Measurements from ENCODE around the gene IMMP2L.

IMMP2L gene

GRCh38 chr7:111029141-111029572 lies 533.1 kb downstream of the IMMP2L start:
- DNase-seq (ENCODE audit: low spot score), result no peak

DNA sequence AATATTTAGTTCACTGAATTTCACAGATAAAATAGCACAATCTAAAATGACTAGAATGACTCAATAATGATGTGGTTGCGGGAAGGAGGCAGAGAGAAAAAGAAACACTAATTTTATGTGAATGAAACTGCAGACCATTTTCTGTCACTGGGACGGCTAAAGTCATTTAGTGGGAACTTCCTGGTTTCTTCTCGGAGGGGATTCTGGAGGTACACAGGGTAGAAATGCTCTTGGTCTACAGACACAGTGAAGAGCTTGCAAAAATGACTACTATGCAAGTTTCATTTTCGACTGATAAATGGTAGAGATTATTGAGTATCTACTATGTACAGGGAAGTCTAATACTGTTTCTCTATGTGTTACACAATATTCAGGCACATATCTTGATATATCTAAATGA lies 534.9 kb downstream of the IMMP2L start:
- no peak for DNase-seq (ENCODE audit: low spot score)

GRCh38 chr7:111026806-111027205 lies 535.5 kb downstream of the IMMP2L start:
- DNase-seq (ENCODE audit: low spot score), result no peak

DNA sequence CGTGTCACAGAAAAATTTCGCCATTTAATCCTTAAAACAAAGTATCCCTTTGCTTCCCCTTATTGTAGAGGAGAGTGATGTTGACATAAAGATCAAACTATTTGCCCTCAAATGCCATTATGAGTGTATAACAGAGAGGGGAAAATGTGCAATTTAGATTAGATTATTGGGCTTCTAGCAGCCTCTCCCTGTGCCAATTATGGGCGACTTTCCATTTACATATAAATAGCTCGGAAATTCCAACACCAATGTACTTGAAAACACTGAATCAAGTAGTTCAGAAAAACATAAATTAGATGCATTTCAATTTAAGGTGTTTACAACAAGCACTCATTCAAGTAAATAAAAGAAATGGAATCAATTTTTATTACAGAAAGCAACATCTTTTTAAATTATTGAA lies 535.9 kb downstream of the IMMP2L start:
- DNase-seq (ENCODE audit: low spot score), result no peak

DNA sequence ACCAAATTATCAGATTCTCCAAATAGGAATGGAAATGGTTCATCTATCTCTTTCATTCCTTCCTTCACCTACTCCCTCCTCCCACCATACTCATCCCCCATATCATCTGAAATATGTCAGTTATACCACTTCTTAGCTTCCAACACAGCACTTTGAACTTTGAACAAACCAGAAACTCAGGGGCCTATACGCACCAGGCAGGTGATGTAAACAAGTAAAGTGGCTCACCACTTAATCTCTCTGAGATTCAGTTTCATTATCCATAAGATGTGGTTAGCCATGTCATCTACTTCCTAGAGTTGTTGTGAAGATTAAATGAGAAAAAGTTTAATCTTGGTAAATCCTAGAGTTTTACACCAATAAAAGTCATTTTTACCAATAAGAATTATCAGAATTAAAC lies 537.3 kb downstream of the IMMP2L start:
- no peak for DNase-seq (ENCODE audit: low spot score)

- DNase-seq (ENCODE audit: low spot score), result no peak
Observed at GRCh38 chr7:111018960-111019736, 543.1 kb downstream of the IMMP2L start.

- DNase-seq (ENCODE audit: low spot score), result no peak
Observed at GRCh38 chr7:111018447-111018846, 543.8 kb downstream of the IMMP2L start.

- DNase-seq (ENCODE audit: low spot score), result no peak
Observed at GRCh38 chr7:111014079-111014478, 548.2 kb downstream of the IMMP2L start.

DNA sequence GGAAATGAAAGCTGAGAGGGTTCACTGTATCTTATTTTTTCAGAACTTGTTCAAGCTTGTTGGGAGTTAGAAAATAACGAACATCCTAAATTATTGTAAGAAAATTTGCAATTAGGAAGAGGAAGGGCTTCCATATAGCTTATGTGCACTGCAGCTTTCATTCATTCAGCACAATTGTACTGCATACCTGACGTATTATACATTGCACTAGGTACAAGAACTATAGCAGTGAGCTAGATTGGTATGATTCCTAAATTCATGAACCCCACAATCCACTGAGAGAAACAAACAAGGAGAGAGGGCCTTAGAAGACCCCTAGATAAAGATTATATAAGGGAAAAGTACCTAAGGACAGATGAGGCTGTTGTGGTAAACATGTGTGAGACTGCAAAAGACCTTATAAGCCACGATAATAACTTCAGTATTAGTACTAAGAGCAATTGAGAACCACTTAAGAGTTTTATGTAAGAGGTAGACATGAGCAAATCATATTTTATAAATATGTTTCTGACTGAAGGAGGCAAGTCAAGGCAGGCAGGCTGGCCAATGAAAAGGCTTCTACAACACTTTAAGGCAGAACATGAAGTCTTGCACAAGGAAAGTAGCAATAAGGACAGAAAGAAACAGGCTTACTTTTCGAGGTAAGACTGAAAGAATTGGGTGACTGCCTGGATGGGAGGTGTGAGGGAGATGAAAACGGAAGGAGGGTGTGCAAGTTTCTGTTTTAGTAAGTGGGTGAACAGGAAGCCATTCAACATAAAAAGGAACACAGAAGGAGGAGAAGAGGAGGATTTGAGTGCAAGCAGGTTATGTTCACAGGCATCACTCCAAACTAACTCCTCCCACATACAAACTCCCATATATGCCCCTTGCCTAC lies 549.3 kb downstream of the IMMP2L start:
- DNase-seq (ENCODE audit: low spot score), result no peak

GRCh38 chr7:111012149-111012548 lies 550.1 kb downstream of the IMMP2L start:
- no peak for DNase-seq (ENCODE audit: low spot score)

GRCh38 chr7:111011520-111011919 lies 550.8 kb downstream of the IMMP2L start:
- no peak for DNase-seq (ENCODE audit: low spot score)

DNA sequence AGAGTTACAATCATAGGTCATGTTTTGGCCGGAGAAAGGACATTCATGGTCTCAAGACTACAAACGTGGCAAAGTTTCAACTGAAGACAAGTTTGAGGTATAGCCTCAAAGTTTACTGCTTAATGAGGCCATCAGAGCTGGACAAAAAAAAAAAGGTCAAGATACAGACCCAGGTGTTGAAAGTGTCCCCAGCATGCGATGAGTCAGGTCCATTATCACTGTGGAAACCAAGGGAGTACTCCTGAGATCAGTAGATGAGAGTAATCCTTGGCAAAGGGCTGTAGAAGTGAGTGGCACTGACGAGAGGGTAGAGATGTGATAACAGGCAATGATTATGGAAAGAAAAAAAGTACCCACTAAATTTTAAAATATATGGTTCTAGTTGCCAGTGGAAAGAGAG lies 551.5 kb downstream of the IMMP2L start:
- DNase-seq (ENCODE audit: low spot score), result no peak

DNA sequence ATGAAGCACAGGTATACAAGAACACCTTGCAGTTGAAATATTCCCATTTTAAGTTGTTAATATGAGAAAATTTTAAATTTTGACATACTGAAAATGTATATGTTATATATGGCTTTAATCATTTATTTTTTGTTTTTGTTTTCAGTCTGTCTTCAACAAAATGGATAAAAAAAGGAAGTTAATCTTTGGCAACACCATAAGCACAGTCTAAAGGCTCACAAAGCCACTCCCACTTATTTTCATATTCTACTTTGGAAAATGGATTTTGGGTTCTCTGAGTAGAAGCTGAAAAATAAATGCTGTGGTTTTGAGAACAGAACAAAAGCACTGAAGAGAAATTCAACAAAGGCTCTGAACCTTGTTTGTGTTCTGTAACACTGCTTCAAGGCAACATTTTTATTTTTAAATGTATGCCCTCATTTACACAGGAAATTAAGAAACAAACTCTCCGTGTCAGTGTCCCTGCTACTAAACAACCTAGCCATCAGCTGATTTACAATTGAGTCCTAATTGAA lies 552.7 kb downstream of the IMMP2L start:
- DNase-seq (ENCODE audit: low spot score), result no peak

- DNase-seq (ENCODE audit: low spot score), result peak; percentile 2
Observed at GRCh38 chr7:111006691-111007090, 555.6 kb downstream of the IMMP2L start.

- DNase-seq (ENCODE audit: low spot score), result no peak
Observed at GRCh38 chr7:111006040-111006439, 556.3 kb downstream of the IMMP2L start.

- no peak for DNase-seq (ENCODE audit: low spot score)
Observed at GRCh38 chr7:111005445-111005844, 556.8 kb downstream of the IMMP2L start.

GRCh38 chr7:111004310-111004901 lies 557.9 kb downstream of the IMMP2L start:
- DNase-seq (ENCODE audit: low spot score), result no peak

DNA sequence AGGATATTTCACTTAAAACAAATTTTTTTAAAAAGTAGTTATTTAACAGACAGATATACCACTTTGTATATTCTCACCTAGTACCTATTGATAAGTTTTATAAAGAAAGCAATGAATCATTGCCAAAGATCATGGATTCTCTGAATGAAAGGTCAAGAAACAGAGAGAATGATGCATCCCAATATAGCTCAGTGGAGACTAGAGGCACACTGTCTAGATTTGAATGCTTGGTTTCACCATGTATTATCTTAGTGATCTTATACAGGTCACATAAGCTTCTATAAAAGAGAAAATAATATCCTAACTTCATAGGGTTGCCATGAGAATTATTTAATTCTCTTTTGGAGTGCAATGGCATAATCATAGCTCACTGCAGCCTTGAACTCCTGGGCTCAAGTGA lies 558.4 kb downstream of the IMMP2L start:
- no peak for DNase-seq (ENCODE audit: low spot score)

DNA sequence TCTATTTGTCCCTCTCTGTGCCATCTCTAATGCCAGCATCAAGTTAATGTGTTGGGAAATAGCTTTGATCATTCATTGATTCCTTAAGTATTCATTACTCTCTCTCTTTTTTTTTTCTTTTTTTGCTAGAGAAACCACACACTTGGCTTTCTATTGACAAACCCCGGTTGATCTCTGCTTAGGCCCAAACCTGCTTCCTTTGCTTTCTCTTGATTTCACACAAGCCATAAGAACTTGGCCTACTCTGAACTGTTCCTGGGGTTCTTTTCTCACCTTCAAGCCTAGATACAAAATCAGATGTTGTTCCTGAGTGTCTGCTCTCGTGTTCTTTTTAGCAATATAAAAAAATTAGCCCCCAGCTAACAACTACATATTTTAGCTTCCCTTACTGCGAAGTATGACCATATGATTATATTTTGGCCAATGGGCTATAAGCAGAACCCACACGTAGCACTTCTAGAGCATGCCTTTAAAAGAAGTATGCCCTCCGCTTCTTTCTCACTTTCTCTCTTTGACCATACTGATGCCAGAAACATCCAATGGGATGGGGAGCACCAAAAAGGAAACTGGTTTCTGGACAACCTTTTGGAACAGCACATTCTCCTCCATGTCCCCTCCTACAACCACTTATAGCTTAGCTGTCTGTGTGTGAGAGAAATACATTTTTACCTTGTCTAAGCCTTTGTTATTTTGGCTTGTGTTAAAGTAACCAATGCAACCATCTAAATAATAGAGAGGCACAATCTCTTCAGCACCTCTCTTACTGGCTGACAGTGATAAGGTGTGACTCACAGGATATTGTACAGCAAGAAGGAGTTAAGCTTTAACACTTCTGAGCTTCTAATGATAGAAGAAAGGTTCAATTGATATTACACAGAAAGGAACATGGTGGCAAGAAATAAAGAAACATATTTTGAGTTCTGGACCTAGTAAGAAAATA lies 568.0 kb downstream of the IMMP2L start:
- no peak for DNase-seq (ENCODE audit: low spot score)

DNA sequence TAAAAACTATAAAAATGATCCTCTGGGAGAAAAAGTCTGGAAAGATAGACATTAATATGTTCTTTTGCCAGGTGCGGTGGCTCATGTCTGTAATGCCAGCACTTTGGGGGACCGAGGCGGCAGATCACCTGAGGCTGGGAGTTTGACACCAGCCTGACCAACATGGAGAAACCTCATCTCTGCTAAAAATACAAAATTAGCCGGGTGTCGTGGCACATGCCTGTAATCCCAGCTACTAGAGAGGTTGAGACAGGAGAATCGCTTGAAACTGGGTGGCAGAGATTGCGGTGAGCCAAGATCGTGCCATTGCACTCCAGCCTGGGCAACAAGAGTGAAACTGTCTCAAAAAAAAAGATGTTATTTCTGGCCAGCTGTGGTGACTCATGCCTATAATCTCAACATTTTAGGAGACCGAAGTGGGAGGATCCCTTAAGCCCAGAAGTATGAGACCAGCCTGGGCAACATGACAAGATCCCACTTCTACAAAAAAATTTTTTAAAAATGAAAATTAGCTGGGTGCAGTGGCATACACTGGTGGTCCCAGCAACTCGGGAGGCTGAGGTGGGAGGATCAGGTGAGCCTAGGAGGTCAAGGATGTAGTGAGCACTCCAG lies 573.3 kb downstream of the IMMP2L start:
- DNase-seq (ENCODE audit: low spot score), result no peak

- no peak for DNase-seq (ENCODE audit: low spot score)
Observed at GRCh38 chr7:110988348-110988747, 573.9 kb downstream of the IMMP2L start.
